HG02970 (cell line): ENCODE data around the gene MIOX.

ENCODE experiments used
- ATAC-seq: cut with Tn5 transposase; IDR thresholded peaks from one replicate; pipeline ENCODE4 v1.9.1; 2021; ENCODE audit warnings: mild to moderate bottlenecking, moderate library complexity, moderate number of reproducible peaks; ENCODE audit not compliant: unreplicated experiment, low FRiP score

MIOX gene

DNA sequence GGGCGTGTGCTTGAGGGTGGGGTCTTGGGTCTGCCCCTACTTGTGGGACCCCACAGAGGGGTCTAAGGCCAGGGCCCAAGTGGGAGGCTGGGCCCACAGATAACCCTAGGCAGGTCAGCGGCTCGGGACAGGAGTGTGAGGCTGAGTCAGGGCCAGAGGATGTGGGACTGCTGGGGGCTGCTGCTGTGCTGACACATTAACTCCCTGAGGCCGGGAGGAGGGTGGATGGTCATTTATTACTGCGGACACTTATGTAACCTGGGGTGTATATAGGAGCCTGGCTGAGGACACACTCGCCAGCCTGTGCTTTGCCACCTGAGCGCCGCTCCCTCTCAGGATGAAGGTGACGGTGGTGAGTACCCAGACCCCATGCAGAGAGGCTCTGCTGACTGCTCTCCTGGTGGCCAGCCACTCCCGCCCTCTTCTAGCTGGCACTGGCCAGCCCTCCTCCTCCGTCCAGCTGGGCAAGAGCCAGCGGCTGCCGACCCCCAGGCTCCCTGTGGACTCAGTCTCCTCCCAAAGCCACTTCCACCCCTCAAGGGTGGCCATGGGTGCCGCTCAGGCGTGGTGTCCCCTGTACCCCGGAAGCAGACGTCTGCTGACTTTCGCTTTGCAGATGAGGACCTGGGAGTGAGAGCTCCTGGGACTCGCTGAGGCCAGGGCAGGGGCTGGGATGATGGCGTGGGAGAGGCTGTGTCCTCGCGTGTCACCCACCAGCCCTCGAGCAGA is at the start of gene MIOX:
MIOX (plus strand) TSS at position 299 of the 729 bp plus-strand sequence; CDS start at position 338, 39 bp downstream.
- ATAC-seq: no peak

DNA sequence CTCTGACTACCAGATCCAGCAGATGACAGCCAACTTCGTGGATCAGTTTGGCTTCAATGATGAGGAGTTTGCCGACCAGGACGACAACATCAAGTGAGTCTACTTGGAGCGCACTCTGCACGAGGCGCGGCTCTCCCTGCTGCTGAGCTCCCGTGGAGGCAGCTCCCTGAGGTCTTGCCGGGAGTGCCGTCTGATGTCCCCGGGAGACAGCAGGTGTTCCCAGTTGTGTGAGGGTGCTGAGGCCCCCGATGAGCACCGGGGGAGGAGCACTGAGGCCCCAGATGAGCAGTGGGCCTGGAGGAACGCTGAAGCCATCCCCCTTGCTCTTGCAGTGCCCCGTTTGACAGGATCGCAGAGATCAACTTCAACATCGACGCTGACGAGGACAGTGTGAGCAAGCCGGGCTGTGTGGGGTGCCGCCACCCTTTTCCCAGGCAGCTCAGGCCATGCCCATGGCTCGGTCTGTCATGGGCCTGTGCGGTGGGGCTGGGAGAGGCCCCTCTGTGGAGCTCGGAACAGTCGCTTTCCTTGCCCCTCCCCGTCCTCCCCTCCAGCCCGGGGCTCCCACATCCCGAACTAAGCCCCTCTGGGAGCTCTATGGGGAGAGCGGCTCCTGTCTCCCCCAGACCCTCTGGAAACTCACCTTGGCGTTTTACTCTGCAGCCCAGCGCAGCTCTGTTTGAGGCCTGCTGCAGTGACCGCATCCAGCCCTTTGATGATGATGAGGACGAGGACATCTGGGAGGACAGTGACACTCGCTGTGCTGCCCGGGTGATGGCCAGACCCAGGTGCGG is 49.0 kb upstream of the MIOX start:
- ATAC-seq: no peak

DNA sequence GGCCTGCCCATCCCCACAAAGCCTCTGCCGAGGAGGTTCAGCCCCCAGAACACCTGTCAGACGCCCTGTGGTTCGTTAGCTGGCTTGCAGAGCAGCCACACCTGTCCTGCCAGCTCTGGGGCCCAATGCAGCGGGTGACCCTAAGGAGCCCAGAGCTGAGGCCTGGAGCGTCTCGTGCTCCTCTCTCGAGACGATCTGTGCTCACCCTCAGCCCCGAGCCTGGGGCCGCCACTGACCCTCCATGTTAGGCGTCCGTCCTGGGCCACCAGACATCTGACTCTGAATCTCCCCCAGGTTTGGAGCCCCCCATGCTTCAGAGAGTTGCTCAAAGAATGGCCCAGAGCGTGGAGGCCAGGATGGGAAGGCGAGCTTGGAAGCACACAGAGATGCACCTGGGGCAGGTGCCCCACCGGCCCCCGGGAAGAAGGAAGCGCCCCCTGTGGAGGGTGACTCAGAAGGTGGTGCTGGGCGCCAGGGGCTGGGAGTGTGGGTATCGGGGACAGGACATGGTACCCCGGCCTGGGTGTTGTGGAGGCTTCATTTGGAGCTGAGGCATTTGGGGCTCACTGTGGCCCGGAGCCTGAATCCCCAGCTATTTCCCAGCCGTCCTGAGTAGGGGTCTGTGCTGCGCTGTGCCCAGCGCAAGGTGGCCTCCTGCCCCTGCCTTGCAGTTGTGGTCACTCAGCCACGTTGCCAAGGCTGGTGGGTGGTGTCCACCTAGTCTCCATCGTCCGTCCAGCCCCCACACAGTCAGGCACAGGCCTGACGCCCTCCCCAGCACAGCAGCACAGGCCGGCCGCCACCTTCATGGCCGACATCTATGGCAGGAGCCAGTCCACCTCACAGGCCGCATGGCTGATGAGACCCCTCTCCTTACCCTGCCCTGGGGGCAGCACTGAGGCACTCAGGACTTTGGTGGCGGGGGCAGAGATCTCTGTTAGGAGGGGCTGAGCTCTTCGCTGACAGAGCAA is 48.1 kb upstream of the MIOX start:
- no peak for ATAC-seq

DNA sequence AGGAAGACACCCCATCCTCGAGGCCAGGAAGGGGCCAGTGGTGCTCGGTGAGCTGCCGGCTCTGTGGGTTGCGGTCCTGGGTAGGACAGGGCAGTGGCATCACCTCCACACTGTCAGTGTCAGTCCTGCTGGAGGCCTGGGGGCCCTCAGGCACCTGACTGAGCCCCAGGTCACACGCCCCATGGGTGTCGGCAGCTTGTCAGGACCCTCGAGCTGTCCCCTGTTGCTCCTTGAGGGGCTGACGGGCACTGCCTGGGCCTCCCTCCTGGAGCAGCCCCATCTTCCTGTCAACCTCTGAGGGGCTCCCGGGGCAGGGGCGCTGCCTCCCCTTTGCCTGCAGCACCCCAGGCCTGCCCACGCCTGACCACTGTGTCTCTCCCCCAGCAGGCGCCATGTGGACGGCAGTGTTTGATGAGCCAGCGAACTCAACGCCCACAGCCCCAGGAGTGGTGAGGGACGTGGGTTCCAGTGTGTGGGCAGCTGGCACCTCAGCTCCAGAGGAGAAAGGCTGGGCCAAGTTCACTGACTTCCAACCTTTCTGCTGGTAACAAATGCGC is 47.3 kb upstream of the MIOX start:
- ATAC-seq: no peak

DNA sequence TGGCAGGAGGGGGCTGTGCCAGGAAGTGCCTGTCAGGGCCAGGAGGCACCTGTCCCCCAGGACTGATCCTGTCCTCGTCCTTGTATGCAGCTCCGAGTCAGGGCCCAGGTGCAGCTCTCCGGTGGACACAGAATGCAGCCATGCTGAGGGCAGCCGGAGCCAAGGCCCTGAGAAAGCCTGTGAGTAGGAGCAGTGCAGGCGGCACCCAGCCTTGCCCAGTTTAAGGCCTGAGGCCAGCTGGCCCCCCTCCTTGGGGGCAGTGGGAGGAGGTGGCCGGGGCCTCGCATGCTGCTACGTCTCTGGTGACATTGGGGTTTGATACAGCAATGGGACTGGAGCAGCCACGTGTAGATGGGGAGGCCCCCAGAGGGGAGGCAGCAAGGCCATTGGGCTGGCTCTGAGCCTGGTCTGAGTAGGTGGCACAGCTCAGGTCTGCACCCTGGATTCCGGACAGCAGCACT is 46.8 kb upstream of the MIOX start:
- no peak for ATAC-seq

DNA sequence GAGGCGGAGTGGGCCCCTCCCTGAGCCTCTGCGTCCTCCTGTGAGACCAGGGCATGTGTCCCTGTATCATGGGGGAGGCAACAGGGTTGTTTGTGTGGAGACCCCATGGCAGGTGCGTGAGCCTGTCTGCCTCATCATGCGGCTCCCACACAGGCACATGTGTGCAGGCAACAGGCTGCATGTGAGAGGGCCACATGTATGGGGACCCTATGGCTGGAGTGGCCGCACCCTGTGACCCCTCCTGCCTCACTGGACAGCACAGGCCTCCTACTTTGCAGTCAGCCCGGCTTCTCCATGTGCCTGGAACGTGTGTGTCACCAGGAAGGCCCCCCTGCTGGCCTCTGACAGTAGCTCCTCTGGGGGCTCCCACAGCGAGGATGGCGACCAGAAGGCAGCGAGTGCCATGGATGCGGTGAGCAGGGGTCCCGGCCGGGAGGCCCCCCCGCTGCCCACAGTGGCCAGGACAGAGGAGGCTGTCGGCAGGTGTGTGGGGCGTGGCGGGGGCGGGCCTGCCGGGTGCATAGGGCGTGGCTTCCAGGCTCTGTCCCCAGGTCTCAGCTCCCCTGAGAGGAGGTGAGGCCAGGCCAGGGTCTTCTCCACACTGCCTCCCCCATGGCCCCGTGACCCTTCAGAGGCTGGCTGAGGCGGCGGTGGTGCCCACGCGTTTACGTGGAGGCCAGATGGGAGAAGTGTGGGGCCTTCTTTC is 46.0 kb upstream of the MIOX start:
- ATAC-seq: no peak

DNA sequence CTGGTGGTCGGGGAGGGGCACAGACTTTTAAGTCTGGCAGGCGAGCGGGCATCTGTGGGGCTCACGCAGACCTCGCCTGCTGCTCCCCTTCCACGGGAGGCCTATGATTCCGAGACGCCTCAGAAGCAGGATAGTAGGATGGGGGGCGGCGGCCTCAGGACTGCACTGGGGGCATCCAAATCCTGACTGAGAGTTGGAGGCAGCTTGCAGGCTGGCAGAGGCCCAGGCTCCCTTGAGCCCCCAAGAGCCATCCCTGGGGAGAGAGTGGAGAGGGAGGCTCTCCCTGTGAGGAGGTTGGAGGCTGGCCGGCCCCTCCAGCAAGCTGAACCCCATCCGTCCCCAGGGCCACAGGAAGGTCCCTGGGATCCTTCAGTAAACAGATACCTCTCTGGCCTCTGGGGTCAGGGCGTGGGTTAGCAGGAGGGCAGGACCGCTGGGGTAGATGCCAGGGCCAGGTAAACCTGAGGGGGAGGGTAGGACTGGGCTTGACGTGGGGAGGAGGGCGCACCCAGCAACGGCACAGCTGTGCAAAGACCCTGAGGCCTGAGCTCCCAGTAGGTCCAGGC is 45.1 kb upstream of the MIOX start:
- ATAC-seq: no peak

DNA sequence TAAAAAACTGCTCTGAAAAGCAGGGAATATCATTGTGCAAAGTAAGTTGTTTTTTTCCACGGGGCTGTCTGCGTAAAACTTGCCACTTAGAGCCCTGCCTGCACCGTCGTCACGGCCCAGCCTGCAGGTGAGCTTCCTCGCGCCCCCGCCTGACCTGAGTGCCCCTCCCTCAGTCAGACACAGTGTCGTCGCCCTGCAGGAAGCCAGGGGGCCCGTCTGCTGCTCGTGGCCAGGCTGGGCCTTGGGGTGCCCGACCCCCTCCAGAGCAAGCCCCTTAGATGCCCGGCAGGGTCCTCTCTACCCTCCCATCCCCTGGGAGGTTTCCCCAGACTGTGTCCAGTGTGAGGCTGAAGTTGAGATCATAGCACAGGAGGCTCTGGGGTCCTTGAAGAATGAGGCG is 43.5 kb upstream of the MIOX start:
- no peak for ATAC-seq

DNA sequence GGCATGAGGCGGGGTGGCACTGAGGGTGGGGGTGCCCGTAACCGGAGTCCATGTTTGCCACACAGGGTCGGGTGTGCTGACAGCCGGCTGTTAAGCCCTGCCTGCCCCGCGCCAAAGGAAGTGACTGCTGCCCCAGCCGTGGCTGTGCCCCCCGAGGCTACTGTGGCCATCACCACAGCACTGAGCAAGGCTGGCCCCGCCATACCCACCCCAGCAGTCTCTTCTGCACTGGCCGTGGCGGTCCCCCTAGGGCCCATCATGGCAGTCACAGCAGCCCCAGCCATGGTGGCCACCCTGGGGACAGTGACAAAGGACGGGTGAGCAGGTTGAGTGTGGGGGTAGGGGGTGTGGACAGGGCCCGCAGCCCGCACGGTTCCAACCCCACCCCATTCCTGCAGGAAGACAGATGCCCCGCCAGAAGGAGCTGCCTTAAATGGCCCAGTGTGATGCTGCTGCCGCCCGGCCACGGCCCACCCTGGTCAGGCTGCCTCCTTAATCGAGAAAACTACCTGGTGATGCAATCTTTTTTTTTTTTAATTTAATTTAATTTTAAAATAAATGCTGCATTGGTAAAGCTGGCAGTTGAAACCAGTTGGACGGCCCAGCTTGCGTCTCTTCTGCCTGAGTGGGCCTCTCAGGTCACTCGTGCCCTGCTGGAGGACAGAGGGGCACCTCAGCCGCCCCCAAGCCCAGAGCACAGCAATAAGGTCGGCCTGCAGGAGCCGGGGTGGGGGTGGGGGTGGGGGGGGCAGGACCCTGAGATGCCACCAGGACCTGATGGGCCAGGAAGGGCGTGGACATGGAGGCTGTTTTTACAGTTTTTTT is 42.6 kb upstream of the MIOX start:
- no peak for ATAC-seq

DNA sequence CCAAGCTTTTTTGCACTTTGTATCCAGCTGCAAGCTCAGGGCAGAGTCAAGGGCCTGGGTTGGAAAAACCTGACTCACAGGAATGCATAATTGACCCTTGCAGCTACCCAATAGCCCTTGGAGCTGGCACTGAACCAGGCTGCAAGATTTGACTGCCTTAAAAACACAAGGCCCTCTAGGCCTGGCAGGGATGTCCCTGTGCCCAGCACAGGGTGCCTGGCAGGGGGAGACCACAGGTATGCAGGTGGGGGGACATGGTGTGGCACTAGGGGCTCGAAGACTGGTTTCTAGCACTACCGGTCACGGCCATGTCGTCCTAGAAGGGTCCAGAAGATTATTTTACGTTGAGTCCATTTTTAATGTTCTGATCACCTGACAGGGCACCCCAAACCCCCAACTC is 42.0 kb upstream of the MIOX start:
- ATAC-seq: no peak

DNA sequence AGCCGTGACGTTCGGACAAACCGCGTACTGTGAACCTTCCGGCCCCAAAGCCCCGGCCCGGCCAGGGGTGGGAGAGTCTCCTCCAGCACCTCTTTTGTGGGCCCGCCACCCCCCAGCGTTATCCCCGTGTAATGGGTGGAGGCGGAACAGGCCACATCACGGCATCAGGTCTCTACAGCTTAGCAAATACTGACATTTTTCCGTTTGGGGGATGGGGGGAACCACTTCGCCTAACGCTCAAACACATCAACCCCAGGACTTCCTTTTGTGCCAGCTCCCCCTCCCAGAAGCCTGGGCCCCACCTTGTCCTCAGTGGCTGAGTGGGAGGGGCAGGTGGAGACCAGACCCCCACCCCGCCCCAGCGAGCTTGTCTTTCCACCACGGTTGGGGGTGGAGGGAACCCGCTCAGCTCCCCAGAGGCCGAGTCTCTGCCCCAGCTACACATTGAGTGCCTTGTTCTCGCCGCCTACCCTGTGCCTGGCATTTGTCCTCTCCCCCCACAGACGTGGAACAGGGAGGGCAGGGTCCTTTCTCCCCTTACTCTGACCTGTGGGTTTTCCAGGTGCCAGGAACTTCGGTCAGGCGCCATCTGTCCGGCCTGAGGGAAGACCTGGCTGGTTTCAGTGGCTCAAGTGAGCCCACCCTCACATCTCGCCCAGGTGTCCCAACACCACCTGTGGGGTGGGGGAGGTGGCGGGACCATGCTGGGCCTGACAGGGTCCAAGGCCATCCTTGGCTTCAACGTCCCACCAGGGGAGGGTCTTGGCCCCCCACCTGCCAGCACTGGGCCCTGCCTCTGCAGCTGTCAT is 41.4 kb upstream of the MIOX start:
- no peak for ATAC-seq

DNA sequence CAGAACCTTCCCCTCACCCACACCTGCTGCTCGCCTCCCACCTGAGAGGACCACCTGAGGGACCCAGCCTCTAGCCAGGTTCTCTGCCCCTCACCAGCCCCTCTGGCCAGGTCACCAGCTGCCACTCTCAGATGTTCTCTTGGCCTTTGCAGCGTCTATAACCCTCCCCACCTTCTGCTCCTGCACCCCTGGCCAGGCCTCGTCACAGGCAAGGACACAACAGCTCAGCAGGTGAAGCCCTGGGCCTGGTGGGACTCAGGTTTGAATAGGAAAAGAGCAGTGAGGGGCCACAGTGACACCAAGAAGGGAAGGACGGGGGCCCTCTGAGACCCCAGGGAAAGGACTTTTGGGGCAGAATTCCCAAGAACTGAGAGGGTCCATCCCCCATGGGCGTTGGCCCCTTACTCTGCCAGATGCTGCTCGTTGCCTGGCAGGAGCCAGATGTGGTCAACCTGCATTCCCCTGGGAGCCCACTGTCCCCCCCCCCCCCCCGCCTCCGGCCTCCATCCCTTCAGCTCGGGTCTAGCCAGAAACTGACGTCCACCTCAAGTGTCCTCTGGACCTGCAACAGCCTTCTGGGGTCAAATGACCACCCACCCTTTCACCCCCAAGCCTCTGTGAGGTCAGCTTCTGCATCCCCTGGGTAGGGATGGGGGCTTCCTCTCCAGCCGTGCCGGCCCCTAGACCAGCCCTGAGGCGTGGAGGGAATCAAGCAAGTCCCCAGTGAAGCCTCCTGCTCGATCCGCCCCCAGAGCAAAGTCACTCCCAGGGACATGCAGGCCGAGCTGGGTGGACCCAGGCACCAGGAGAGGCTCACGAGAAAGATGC is 40.6 kb upstream of the MIOX start:
- ATAC-seq: no peak

DNA sequence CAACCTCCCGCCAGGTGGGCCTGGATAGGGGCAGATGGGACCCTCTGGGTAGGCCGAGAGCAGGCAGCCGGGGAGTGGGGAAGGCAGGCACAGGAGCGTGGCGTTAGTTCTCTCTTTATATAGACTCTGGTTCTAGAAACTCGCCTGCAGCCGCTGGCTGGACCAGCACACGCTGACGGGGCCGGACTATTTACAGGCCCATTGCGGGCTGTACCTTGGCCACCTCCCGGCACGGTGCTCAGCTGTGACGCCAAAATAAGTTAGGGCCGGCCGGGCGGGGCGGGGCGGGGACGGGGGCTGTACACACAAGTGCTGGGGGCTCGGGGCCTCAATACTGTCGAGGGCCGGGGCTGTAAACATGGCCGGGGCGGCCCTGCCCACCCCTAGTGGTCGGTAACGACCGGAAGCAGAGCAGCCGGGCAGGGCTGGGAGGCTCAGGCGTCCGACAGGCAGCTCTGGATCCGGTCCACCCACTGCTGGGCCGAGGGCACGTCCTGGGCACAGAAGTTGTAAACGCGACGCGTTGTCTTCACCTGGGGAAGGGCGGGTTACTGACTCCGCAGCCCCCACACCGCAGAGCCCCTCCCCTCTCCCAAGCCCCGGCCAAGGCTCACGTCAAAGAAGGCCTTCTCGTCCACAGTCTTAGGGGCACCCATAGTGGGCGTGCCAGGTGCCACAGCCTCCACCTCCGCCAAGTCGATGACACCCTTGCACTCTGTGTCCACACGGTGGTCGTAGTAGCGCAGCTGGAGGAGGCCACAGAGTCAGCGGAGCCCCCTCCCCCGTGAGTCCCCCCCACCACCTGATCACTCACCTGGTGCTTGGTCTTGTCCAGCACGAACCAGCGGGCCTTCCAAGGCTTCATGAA is 39.7 kb upstream of the MIOX start:
- no peak for ATAC-seq

DNA sequence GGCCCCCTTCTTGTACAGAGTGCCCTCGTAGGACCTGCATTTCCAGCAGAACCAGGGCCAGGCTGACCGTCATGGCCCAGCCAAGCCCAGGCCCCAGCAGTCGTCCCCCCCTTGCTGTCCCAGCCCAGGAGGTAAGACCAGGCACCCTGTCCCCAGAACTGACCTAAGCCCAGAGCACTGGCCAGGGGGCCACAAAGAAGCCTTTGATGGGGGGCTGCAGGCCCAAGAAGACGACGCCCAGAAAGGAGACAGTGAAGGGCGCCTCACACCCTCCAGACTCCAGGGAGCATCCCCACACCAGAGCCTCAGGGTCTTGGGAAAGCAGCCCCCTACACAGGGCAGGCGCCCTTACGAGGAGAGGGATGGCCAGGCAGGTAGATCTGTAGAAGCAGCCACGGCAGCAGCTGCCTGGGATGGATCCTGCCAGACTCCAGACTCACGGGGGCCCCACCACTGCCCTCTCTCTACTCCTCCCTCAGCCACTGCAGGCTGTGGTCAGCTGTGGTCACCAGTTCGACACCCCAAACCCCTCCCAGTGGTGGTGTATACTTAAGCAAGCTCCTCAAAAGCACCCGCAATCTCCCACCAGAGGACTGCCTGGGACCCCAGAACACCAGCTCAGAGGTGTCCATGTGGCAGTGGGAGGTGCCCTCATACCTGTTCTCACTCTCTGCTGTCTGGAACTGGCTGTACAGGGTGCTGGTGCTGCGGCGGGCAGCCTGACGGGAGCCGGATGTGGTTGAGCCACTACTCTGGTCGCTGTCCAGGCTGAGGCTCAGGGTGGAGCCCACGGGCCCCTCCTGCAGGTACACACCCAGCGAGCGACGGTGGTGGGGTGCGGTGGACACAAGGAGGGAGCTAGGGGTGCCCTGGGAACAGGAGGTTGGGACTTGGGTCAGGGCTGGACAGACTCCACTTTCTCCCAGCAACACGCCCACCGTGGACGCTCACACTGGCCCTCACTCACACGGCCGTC is 38.8 kb upstream of the MIOX start:
- ATAC-seq: no peak

DNA sequence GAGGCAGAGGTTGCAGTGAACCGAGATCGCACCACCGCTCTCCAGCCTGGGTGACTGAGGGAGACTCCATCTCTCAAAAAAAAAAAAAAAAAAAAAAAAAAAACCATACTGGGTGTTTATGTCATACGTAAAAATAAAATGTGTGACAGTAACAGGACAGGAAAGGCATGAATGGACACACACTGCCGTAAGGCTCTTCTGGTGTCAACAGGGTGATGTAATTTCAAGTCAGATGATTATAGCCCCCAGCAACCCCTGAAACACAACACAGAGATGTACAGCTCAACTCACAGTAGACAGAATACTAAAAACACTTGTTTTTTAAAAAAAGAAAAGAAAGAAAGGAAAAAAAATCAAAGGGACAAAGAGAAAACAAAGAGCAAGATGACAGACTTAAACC is 34.0 kb upstream of the MIOX start:
- no peak for ATAC-seq
